ENCODE measurements around the gene EIF4A3. TPM values are rescaled to one million over a fixed set of nuclear protein-coding genes. Genes with fewer than 3 reads are reported as not detected.

The EIF4A3 gene
- total RNA-seq, 1 donor from 2014 or later: 176 TPM

- no peak for DNase-seq (ENCODE audit: low read depth)
- no peak for TF ChIP-seq CTCF (IDR thresholded peaks at IDR 0.05; ENCODE audit: insufficient read depth, low read length, severe bottlenecking)
- Histone ChIP-seq H3K27me3 (ENCODE audit: control insufficient read depth, insufficient read depth, low read length) (no peaks in the 10 kb centered on the region), H3K36me3 (ENCODE audit: control insufficient read depth, insufficient read depth, low read length) (peaks cover 36% of the 10 kb centered on the region), H3K4me3 (ENCODE audit: low read depth, low read length) (no peak overlapping the region)
- FAIRE-seq: no peak
These were observed 8.0 kb downstream of the EIF4A3 start for GRCh38 chr17:80138856-80139426.

GRCh38 chr17:80137131-80137530, 9.8 kb downstream of the EIF4A3 start:
- no peak for FAIRE-seq
- H3K4me3 ChIP-seq (ENCODE audit: low read depth, low read length): no peak overlapping the region
- TF ChIP-seq CTCF (IDR thresholded peaks at IDR 0.05; ENCODE audit: insufficient read depth, low read length, severe bottlenecking): no peak
- H3K36me3 ChIP-seq (ENCODE audit: control insufficient read depth, insufficient read depth, low read length): peaks cover 31% of the 10 kb centered on the region
- no peak for DNase-seq (ENCODE audit: low read depth)
- H3K27me3 ChIP-seq (ENCODE audit: control insufficient read depth, insufficient read depth, low read length): no peaks in the 10 kb centered on the region

DNA sequence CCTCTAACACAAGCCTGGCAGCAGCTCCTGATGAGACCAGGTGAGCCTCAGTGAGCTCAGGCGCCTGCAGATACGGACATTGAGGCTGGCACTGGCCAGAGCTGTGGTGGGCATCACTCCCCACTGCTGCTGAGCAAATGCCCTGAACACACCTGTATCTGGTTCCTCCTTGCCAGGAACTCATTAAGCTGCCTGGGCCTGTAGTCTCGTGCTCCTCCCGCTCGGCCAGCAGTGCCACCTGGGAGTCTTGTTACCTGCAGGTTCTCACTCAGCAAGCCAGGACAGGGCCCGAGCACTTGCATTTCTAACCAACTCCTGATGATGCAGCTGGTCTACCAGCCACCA, 13.3 kb downstream of the EIF4A3 start:
- Histone ChIP-seq H3K4me3 (ENCODE audit: low read depth, low read length) (no peak overlapping the region), H3K36me3 (ENCODE audit: control insufficient read depth, insufficient read depth, low read length) (peaks cover 20% of the 10 kb centered on the region), H3K27me3 (ENCODE audit: control insufficient read depth, insufficient read depth, low read length) (no peaks in the 10 kb centered on the region)
- TF ChIP-seq CTCF (IDR thresholded peaks at IDR 0.05; ENCODE audit: insufficient read depth, low read length, severe bottlenecking): no peak
- FAIRE-seq (no peak), DNase-seq (ENCODE audit: low read depth) (peak; percentile 28)

DNA sequence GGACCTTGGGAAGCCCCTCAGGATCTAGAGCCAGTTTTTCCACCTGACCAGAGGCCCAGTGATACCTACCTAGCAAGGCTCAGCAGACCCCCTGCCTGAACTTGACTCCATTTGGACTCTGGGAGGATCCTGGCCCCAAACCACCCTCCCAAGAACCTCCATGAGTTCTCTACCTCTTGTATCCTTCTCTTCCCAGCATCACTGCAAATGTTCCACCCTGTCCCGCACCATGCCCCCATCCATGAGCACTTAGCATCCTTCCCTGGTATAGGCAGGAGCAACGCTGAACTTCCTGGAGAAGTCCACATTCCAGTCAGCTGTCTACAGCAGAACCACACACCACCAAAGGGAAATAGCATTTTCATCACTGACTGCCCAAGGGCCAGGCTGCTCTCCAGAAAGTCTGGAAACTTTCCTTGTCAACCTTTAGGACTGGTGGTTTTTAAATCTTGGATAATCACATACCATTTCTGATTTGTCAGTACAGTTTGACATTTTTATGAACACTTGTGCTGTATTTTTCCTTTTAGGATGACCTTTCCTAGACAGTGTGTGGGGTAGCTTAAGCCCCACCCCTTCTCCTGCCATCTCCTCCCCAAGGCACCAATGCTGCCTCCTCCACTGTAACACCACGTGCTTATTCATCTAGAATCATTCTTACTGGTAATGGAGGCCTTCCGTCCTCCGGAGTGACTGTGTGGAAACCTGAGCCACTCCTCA, 13.9 kb downstream of the EIF4A3 start:
- Histone ChIP-seq H3K27me3 (ENCODE audit: control insufficient read depth, insufficient read depth, low read length) (no peaks in the 10 kb centered on the region), H3K36me3 (ENCODE audit: control insufficient read depth, insufficient read depth, low read length) (peaks cover 18% of the 10 kb centered on the region), H3K4me3 (ENCODE audit: low read depth, low read length) (no peak overlapping the region)
- TF ChIP-seq CTCF (IDR thresholded peaks at IDR 0.05; ENCODE audit: insufficient read depth, low read length, severe bottlenecking): no peak
- DNase-seq (ENCODE audit: low read depth) (no peak), FAIRE-seq (no peak)

DNA sequence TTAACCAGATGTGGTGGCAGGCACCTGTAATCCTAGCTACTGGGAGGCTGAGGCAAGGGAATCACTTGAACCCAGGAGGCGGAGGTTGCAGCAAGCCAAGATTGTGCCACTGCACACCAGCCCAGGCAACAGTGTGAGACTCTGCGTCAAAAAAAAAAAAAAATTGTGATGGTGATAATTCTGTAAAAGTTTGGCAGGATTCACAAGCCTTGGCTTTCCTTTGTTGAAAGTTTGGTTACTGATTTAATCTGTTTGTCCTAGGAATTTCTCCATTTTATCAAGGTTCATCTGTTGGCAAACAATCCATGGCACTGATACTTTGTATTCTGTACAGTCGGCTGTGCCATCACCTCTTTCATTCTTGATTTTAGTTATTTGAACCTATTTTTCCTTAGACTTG, 15.9 kb downstream of the EIF4A3 start:
- Histone ChIP-seq H3K27me3 (ENCODE audit: control insufficient read depth, insufficient read depth, low read length) (no peaks in the 10 kb centered on the region), H3K4me3 (ENCODE audit: low read depth, low read length) (no peak overlapping the region), H3K36me3 (ENCODE audit: control insufficient read depth, insufficient read depth, low read length) (peaks cover 4% of the 10 kb centered on the region)
- FAIRE-seq (no peak), DNase-seq (ENCODE audit: low read depth) (no peak)
- TF ChIP-seq CTCF (IDR thresholded peaks at IDR 0.05; ENCODE audit: insufficient read depth, low read length, severe bottlenecking): no peak
